K562 (cell line): Measurements from ENCODE around the gene HSPB3. TPM values are rescaled to one million over a fixed set of nuclear protein-coding genes. Genes with fewer than 3 reads are reported as not detected.

Source experiments
- ATAC-seq: fragments of 200-7000 bp; cut with Tn5 transposase; 3 replicates; pipeline ENCODE4 v1.9.1; 2020; ENCODE audit warnings: moderate library complexity
- BruUV-seq: library from RNA; stranded (reverse); fragments of 400-500 nt; replicated peaks from 2 replicates; lab custom pipeline; 2021; lab: Mats Ljungman, UMichigan
- CTCF ChIA-PET: fragments of 300-600 bp; formaldehyde crosslinking; extraction: SDS; loops from one replicate; lab custom pipeline; 2021; ENCODE audit warnings: low intra/inter-chr PET ratio; lab: Yijun Ruan, JAX
- POLR2A ChIA-PET: fragments of 300-600, 350-650 bp; sonication (Branson Sonifier 250); formaldehyde crosslinking; extraction: SDS; loops from one replicate; lab custom pipeline; 2021; ENCODE audit warnings: antibody characterized with exemption, inconsistent platforms; lab: Yijun Ruan, JAX
- DNase-seq, 4 experiments: peaks; one replicate each; pipeline versions ENCODE4 v3.0.0 to v3.0.0-alpha.2; 2011 to 2018; ENCODE audit warnings: low spot score in 3 of 4, mixed read lengths in 3 of 4; ENCODE audit errors: extremely low read depth in 1 of 4
- FAIRE-seq: peaks from 2 replicates; lab custom pipeline; 2011; peaks lifted over from hg19 to GRCh38; lab: Jason Lieb, UNC
- H2AFZ ChIP-seq: 2 replicates; pipeline ENCODE4 v1.6.0; 2011; ENCODE audit warnings: low read depth, low read length, control low read depth, inconsistent platforms
- H3K27ac ChIP-seq: fragments of 200-600 bp; 3 replicates; pipeline ENCODE4 v1.8.0; 2011; ENCODE audit warnings: low read depth, mild to moderate bottlenecking, control low read depth, inconsistent platforms, low read length, moderate library complexity, mixed read lengths; ENCODE audit errors: extremely low read depth
- H3K27me3 ChIP-seq, 2 experiments: fragments of 300-600 bp in 1 of 2; 2 replicates in 1 of 2; 3 replicates in 1 of 2; pipeline versions ENCODE4 v1.6.0 to v1.8.0; 2011; ENCODE audit warnings: inconsistent platforms in 2 of 2, low read length in 2 of 2, mild to moderate bottlenecking in 1 of 2, mixed read lengths in 1 of 2, moderate library complexity in 1 of 2; ENCODE audit not compliant: control insufficient read depth in 2 of 2, insufficient read depth in 2 of 2
- H3K36me3 ChIP-seq: fragments of 300-600 bp; 3 replicates; pipeline ENCODE4 v1.8.0; 2011; ENCODE audit warnings: mild to moderate bottlenecking, low read length, inconsistent platforms; ENCODE audit not compliant: control insufficient read depth, insufficient read depth
- H3K4me1 ChIP-seq, 2 experiments: fragments of 200-600 bp in 1 of 2; replicated peaks in 1 of 2; 2 replicates in 1 of 2; 3 replicates in 1 of 2; pipeline versions ENCODE4 v1.5.1 to v1.8.0; 2011; ENCODE audit warnings: inconsistent platforms in 2 of 2, low read length in 2 of 2, mild to moderate bottlenecking in 1 of 2, mixed read lengths in 1 of 2, moderate library complexity in 1 of 2; ENCODE audit not compliant: control insufficient read depth in 2 of 2, insufficient read depth in 2 of 2
- H3K4me2 ChIP-seq: 2 replicates; pipeline ENCODE4 v1.6.1; 2011; ENCODE audit warnings: low read length, control low read depth, inconsistent platforms, mixed read lengths; ENCODE audit not compliant: insufficient read depth
- H3K4me3 ChIP-seq: fragments of 200-600 bp; sonication (generic), shearing (Covaris generic); 2 replicates; pipeline ENCODE4 v1.5.1; 2016; ENCODE audit warnings: control low read depth, inconsistent platforms
- H3K79me2 ChIP-seq: fragments of 200-600 bp; 3 replicates; pipeline ENCODE4 v1.8.0; 2011; ENCODE audit warnings: low read length, inconsistent platforms; ENCODE audit not compliant: control insufficient read depth, insufficient read depth
- H3K9ac ChIP-seq, 2 experiments: 2 replicates each; pipeline versions ENCODE4 v1.6.0 to v1.6.1; 2011; ENCODE audit warnings: low read depth in 2 of 2, low read length in 2 of 2, control low read depth in 1 of 2, inconsistent platforms in 1 of 2, mild to moderate bottlenecking in 1 of 2, mixed read lengths in 1 of 2; ENCODE audit not compliant: insufficient read depth in 1 of 2
- H3K9me1 ChIP-seq: one replicate; pipeline ENCODE4 v1.6.0; 2011; ENCODE audit warnings: inconsistent platforms, mild to moderate bottlenecking, low read length, moderate library complexity; ENCODE audit not compliant: control insufficient read depth, insufficient read depth
- H3K9me3 ChIP-seq: replicated peaks from 2 replicates; pipeline ENCODE4 v1.5.1; 2011; ENCODE audit warnings: low read depth, low read length, inconsistent platforms; ENCODE audit not compliant: control insufficient read depth, insufficient read depth
- H4K20me1 ChIP-seq: replicated peaks from 2 replicates; pipeline ENCODE4 v1.6.1; 2011; ENCODE audit warnings: low read length, inconsistent platforms, mixed read lengths; ENCODE audit not compliant: control insufficient read depth, insufficient read depth
- MAFK ChIP-seq: IDR thresholded peaks from 2 replicates; pipeline ENCODE4 v1.6.1; 2011; ENCODE audit warnings: low read length, improper control_type of control experiment
- MCM3 ChIP-seq: fragments of 450-650 bp; IDR thresholded peaks from 2 replicates; pipeline ENCODE4 v1.6.1; 2016
- MEF2A ChIP-seq: IDR thresholded peaks from 2 replicates; pipeline ENCODE4 v1.6.1; 2011; ENCODE audit warnings: low read depth, mild to moderate bottlenecking, low read length, moderate library complexity; ENCODE audit not compliant: control insufficient read depth
- MEF2D ChIP-seq: conservative IDR thresholded peaks from 2 replicates; pipeline ENCODE4 v1.6.1; 2016; ENCODE audit warnings: low read depth, missing genetic modification characterization, missing compliant biosample characterization
- MEIS2 ChIP-seq: fragments of 450-650 bp; IDR thresholded peaks from 2 replicates; pipeline ENCODE4 v1.6.1; 2014; ENCODE audit warnings: mild to moderate bottlenecking; ENCODE audit not compliant: partially characterized antibody
- NR2C1 ChIP-seq, 2 experiments: fragments of 450-650 bp; IDR thresholded peaks; 2 replicates each; pipeline ENCODE4 v1.6.1; 2017; ENCODE audit warnings: mild to moderate bottlenecking in 2 of 2, antibody characterized with exemption in 1 of 2, inconsistent platforms in 1 of 2, missing compliant biosample characterization in 1 of 2, missing genetic modification characterization in 1 of 2
- TEAD1 ChIP-seq, 2 experiments: fragments of 450-650 bp in 1 of 2; sonication (generic) in 1 of 2; formaldehyde crosslinking; IDR thresholded peaks; 2 replicates each; pipeline versions ENCODE4 v1.4.0 to v1.8.0; 2020 to 2022; ENCODE audit warnings: mild to moderate bottlenecking in 2 of 2, missing genetic modification reagents in 1 of 2
- WGBS: fragments of 100-300 bp; shearing (Covaris generic); methylation state at CpG from one replicate; pipeline ENCODE4 v1.1.6; 2016; ENCODE audit warnings: low coverage, mixed read lengths; ENCODE audit not compliant: insufficient coverage; ENCODE audit errors: missing lambda C conversion rate; 5-methylcytosine and 5-hydroxymethylcytosine counted together
- in situ Hi-C: fragments of 300-500 bp; cut with MboI; formaldehyde crosslinking; loops from 4 replicates; pipeline ENCODE4 v1.15.0; 2018; ENCODE audit warnings: inconsistent platforms, mixed read lengths
- intact Hi-C: fragments of 100-400 bp; cut with micrococcal nuclease; formaldehyde crosslinking; loops from 2 replicates; pipeline ENCODE4 v1.14.2; 2022
- polyA plus RNA-seq, 8 experiments: library from polyadenylated mRNA; depleted of rRNA in 4 of 8; stranded (reverse) in 5 of 8; unstranded in 3 of 8; fragments of >200 nt; fragmentation: Nextera tagmentation in 2 of 8; fragmentation: Illumina TruSeq in 1 of 8; extraction: Ambion mirVana in 2 of 8; extraction: Trizol in 1 of 8; gene quantifications; 2 replicates each; pipeline versions ENCODE4 v1.2.1 to v1.2.3, GENCODE V29; 2011 to 2014; ENCODE audit warnings: inconsistent platforms in 1 of 8, missing spikeins in 1 of 8
- total RNA-seq, 7 experiments: library from RNA; depleted of rRNA in 6 of 7; stranded (reverse); fragments of >200 nt in 6 of 7; fragmentation: Illumina TruSeq in 2 of 7; extraction: Trizol in 2 of 7; gene quantifications; 2 replicates each; pipeline versions ENCODE4 v1.2.1 to v1.2.3, GENCODE V29; 2011 to 2021; ENCODE audit warnings: low replicate concordance in 1 of 7
- TF ChIP-seq, protein P1 (sequence below): fragments of 250-450 bp; sonication (Bioruptor Pico); IDR thresholded peaks from 2 replicates; pipeline ENCODE4 v1.5.0; 2020; ENCODE audit warnings: mild to moderate bottlenecking, borderline replicate concordance

HSPB3 gene
- total and polyA plus RNA-seq, 9 of the 15 experiments (the other 6 are each of a cell fraction or from before 2014, with no cell fraction given): 2.4 to 6.3 (median 3.4) TPM

DNA sequence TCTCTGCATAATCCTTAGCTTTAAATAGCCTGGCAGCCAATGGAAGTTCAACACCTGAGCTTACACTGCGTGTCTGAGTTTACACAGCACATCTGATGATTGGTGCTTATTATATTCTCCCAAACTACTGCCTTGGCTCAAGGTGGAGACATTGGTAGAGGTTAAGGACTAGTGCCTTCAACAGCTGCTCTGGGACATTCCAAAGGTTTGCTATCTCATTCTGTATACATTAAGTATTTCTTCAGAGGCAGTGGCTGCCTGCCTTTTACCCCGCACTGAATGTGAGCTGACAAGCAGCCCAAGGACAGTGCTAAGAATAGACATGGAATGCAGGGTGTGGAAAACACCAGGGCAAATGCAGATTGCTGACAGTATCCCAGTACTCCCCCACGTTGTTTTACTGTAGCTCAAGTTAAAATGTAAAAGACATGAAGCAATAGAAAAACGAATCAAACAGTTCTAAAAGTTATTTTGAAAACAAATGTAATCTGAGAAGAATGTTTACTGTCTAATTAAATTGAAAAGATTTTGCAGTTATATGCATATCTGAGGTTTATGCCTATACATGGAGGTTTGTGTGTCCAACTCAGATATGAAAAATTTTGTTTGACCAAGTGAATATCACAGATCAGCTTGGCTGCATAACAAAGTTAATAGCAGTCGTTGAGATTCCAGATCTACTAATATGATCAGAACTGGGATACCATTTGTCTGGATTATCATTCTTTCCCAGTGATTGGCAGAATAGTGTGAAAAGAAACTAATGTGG lies 1.8 kb downstream of the HSPB3 start:
- no peak overlapping the region for H2AFZ ChIP-seq
- H3K9me3 ChIP-seq: no peaks in the 10 kb centered on the region
- no peaks in the 10 kb centered on the region for H3K27me3 ChIP-seq
- H3K9me1 ChIP-seq: no peaks in the 10 kb centered on the region
- no peak overlapping the region for H3K4me2 ChIP-seq
- intact Hi-C loops: no loop called here
- in situ Hi-C loops: no loop called here
- H4K20me1 ChIP-seq: no peaks in the 10 kb centered on the region
- 18% methylated on average over 5 of the region's 5 CpGs for WGBS
- no peak for FAIRE-seq
- H3K27ac ChIP-seq: no peak overlapping the region; the same call in 2 of the 3 replicates
- no peaks in the 10 kb centered on the region for H3K36me3 ChIP-seq
- peak in 2 of 4 experiments; percentile 36 for DNase-seq
- BruUV-seq: no TSS peak
- TF ChIP-seq, protein P1, sequence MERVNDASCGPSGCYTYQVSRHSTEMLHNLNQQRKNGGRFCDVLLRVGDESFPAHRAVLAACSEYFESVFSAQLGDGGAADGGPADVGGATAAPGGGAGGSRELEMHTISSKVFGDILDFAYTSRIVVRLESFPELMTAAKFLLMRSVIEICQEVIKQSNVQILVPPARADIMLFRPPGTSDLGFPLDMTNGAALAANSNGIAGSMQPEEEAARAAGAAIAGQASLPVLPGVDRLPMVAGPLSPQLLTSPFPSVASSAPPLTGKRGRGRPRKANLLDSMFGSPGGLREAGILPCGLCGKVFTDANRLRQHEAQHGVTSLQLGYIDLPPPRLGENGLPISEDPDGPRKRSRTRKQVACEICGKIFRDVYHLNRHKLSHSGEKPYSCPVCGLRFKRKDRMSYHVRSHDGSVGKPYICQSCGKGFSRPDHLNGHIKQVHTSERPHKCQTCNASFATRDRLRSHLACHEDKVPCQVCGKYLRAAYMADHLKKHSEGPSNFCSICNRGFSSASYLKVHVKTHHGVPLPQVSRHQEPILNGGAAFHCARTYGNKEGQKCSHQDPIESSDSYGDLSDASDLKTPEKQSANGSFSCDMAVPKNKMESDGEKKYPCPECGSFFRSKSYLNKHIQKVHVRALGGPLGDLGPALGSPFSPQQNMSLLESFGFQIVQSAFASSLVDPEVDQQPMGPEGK: no peak
- TF ChIP-seq MEF2A: peak; percentile 66; the same call in 1 of the 2 replicates
- TF ChIP-seq MCM3: no peak
- 0 out of 2 replicates have a peak, but pooled peaks have one; percentile 11 for TF ChIP-seq MAFK
- 0 out of 4 replicates have a peak, but pooled peaks of 1 of the 2 experiments have one; percentile 20 for TF ChIP-seq TEAD1 (CRISPR knock-in tag; IDR thresholded peaks at IDR 0.05)
- TF ChIP-seq MEF2D (tag): peak; percentile 79
- TF ChIP-seq NR2C1 (IDR thresholded peaks at IDR 0.05): no peak
- TF ChIP-seq NR2C1 (tag; IDR thresholded peaks at IDR 0.05): no peak
- TF ChIP-seq MEIS2: peak; percentile 13
- TF ChIP-seq, all 486 proteins: peak for 5
- peaks cover 5 to 20% of the 10 kb centered on the region in 2 experiments for H3K4me1 ChIP-seq
- no peak overlapping the region for H3K9ac ChIP-seq
- H3K4me3 ChIP-seq: no peak overlapping the region
- ATAC-seq: peak; percentile 70
- H3K79me2 ChIP-seq: no peaks in the 10 kb centered on the region
- POLR2A ChIA-PET: interaction anchor here (0.9 to 2.5 kb wide), 2 partner anchors 14 to 146 kb away, joined by 3 to 7 read pairs; no protein-coding TSS in a partner anchor
- CTCF ChIA-PET: no interaction called here
